EL (cell line): Measurements from ENCODE around the gene ZP1.
A peak's percentile ranks its signal among the peaks of the same experiment; 100 is the strongest.

Source experiments
- DNase-seq: peaks from one replicate; pipeline ENCODE4 v3.0.0-alpha.2; 2016

The ZP1 gene

GRCh38 chr11:60859616-60860250, 7.6 kb upstream of the ZP1 start:
- DNase-seq = no peak

GRCh38 chr11:60860943-60861342, 6.4 kb upstream of the ZP1 start:
- no peak for DNase-seq

- DNase-seq = no peak
Observed at GRCh38 chr11:60862171-60862570, 5.2 kb upstream of the ZP1 start.

GRCh38 chr11:60863550-60864521, 3.5 kb upstream of the ZP1 start:
- DNase-seq = no peak

- DNase-seq = no peak
Observed at GRCh38 chr11:60864856-60865513, 2.4 kb upstream of the ZP1 start.

GRCh38 chr11:60867871-60868681, 734 bp downstream of the ZP1 start:
- no peak for DNase-seq

- DNase-seq = no peak
Observed at GRCh38 chr11:60868682-60869450, 1.5 kb downstream of the ZP1 start.

GRCh38 chr11:60869451-60869825, 2.1 kb downstream of the ZP1 start:
- DNase-seq = no peak

- DNase-seq = no peak
Observed at GRCh38 chr11:60870276-60870675, 2.9 kb downstream of the ZP1 start.

GRCh38 chr11:60870733-60871377, 3.5 kb downstream of the ZP1 start:
- no peak for DNase-seq

GRCh38 chr11:60871378-60872061, 4.2 kb downstream of the ZP1 start:
- DNase-seq = peak; percentile 56

GRCh38 chr11:60872124-60872960, 5.0 kb downstream of the ZP1 start:
- DNase-seq = peak; percentile 76

GRCh38 chr11:60872961-60873524, 5.7 kb downstream of the ZP1 start:
- DNase-seq = peak; percentile 98

- no peak for DNase-seq
Observed at GRCh38 chr11:60873533-60873932, 6.2 kb downstream of the ZP1 start.

- no peak for DNase-seq
Observed at GRCh38 chr11:60874421-60875365, 7.4 kb downstream of the ZP1 start.

GRCh38 chr11:60875366-60876167, 8.2 kb downstream of the ZP1 start:
- DNase-seq = no peak

- DNase-seq = no peak
Observed at GRCh38 chr11:60876168-60876485, 8.8 kb downstream of the ZP1 start.
